GM12801 (cell line): ENCODE data around the gene AP1AR.

Experiments
- TF ChIP-seq, protein P1 (sequence below): IDR thresholded peaks from one replicate; pipeline ENCODE4 v1.5.1; 2011; ENCODE audit warnings: control low read depth; ENCODE audit not compliant: insufficient read length; ENCODE audit errors: extremely low read depth

The AP1AR gene

DNA sequence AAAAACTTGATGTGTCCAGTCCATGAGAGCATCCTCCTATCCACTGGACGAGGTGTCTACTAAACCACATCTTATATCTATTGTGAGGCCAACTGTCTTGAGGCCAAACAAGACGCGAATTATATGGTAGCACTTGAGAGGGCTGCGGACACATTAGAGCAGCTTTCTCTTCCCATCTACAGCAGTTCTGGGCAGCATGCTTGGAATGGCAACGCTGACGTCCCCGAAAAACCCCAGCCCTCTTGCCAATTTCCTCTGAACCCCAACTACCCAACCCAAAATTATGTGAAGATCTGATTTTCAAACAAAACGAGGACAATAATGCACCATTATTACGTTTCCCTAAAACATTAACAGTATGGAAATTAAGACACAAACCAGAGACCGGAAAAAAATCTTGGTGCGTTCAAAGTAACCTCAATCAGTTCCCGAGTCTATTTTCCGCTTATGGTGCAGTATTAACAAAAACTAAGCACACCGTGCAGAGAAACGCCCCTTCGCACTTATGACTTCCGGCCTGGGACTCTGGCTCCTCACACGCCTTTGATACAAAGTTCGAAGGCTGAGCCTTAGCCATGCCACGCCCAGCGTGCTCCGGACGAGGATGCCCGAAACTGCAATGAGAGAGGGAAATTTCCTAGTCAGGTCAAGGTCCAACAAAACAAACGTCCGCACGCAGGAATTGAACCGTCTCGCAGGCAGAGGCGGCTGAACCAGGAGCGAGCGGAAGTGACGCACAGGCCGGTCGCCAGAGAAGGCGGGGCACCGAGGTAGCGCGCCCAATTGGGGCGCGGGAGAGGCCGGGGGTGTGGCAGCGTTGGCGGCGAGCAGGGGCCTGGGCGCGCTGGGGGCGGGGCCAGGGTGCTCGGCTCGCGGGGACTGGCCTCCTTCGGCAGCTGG lies 458 bp upstream of the AP1AR start:
- TF ChIP-seq, protein P1, sequence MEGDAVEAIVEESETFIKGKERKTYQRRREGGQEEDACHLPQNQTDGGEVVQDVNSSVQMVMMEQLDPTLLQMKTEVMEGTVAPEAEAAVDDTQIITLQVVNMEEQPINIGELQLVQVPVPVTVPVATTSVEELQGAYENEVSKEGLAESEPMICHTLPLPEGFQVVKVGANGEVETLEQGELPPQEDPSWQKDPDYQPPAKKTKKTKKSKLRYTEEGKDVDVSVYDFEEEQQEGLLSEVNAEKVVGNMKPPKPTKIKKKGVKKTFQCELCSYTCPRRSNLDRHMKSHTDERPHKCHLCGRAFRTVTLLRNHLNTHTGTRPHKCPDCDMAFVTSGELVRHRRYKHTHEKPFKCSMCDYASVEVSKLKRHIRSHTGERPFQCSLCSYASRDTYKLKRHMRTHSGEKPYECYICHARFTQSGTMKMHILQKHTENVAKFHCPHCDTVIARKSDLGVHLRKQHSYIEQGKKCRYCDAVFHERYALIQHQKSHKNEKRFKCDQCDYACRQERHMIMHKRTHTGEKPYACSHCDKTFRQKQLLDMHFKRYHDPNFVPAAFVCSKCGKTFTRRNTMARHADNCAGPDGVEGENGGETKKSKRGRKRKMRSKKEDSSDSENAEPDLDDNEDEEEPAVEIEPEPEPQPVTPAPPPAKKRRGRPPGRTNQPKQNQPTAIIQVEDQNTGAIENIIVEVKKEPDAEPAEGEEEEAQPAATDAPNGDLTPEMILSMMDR, result no peak

DNA sequence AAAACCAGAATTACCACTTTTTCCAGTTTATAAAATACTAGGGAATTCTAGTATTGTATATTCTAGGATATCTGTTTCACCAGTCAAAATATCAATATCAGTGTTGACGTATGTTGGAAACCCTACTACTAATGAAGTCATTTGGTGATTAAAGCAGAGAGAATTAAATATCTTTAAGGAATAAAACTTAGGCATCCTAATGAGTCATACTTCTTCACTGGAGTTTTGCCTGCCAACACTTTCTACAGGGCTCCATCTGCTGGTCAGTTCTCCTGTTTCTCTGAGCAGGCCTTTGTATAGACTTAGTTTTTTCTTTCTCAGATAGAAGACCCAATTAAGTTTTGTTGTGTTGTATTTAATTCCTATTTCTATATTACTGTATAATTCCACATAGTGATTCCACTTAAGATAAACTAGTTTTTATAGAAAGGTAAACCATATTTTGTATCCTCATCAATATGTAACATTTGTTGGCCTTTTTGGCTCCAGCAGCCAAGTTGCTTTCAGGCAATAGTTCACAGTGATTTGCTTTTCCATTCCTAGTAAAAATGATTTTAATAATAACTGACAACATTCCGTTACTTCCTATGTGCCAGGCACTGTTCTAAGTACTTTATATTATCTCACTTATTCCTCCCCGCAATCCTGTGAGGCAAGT lies 3.5 kb downstream of the AP1AR start:
- TF ChIP-seq, protein P1, result no peak

DNA sequence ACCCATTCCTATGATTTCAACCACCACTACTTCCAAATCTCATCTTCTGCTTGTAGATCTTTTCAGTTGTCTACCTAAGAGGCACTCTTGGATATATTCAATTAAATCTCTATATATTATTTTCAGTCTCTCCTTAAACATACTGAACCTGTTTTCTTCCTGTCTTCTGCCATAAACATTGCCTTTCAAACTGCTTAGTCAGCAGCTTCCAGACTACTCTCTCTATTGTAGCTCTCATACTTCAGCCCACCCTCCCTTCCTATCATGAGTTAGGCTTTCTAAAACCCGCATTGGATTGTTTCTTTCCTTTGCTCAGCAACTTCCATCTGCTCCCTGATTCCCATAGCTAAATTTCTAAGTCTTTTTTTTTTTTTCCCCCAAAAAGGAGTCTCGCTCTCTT lies 4.5 kb downstream of the AP1AR start:
- TF ChIP-seq, protein P1, result no peak

DNA sequence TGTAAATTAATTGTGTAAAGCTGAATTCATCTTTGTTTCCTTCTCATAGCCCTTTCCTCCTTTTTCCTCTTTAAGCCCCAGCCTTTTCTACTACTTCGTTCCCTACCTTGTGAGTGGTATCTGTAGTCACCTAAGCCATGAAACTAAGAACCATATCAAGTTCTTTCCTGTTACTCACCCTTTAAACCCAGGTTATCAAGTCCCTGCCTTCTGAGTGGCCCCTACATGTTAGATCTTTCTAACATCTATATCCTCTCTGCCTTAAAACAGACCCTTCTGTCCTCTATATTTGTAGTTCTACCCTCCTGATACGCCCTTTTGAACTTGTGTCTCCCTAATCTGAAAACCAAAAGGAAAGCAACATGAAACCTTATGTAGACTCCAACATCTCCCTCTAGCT lies 7.2 kb downstream of the AP1AR start:
- TF ChIP-seq, protein P1, result no peak

DNA sequence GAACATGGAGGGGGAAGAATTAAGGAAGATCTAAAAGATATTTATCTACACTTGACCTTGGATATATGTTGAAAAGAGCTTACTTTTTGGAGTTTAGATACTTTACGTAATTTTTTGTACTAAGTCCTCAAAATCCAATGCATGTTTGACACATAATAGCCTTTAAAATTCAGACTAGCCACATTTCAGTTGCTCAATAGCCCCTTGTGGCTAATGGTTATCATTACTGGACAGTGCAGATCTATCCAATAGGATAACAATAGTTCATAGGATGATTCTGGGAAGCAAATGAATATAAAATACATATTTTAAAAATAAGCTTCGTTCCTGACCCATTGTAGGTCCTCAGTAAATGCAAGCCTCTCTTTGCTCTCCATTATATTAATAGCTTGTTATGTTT lies 13.8 kb downstream of the AP1AR start:
- TF ChIP-seq, protein P1, result no peak

DNA sequence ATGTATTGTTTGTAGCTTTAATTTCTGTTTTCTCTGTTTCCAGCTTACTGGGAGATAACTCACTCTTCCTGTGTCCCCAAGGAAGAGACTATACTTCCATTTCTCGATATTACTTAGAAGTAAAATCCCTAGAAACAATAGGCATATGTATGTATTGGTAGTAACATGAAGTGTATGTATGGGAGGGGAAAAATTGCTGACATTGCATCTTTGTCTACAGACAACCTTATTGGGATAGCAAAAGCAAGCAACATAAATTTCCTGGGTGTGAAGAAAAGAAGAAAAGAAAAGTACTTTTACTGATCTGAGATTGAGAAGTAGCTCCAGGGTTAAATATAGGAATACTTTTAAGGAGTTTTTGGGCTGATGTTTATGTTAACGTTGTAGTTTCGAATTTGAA lies 15.4 kb downstream of the AP1AR start:
- TF ChIP-seq, protein P1, result no peak

DNA sequence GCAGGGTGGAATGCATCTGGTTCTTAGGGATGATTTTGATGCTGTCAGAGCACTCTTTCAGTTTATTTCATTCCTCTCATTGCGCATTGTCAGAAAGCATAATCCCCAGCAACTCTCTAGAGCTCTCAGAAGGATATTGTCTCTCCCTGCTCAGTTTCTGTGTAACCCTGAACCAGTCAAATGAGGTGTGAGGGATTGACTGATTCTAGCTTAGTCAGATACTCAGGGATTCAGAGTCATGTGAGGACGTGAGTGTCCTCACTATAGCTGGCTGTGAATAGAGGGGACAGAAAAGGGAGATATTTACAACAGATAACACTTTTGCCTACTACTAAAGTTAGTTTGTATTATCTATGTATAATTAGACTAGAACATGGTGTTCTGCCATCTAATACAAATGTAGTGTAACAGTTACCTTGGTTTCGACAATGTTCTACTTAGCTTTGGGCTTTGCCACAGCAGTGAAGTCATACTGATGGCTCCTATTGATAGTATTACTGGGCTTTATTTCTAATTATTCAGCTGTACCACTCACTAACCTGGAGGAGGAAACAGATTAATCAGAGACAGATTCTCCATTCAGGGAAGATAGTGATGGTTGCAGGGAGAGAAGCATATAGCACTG lies 19.5 kb downstream of the AP1AR start:
- TF ChIP-seq, protein P1, result no peak
